HepG2 (cell line): ENCODE data around the gene PRR12.

Experiments
- CBX5 ChIP-seq: sonication (generic); formaldehyde crosslinking; IDR thresholded peaks from 2 replicates; pipeline ENCODE4 v1.4.0; 2020; ENCODE audit warnings: missing genetic modification reagents, borderline replicate concordance
- POLR2A ChIP-seq, 2 experiments: IDR thresholded peaks; 2 replicates each; pipeline ENCODE4 v1.6.1; 2011; ENCODE audit warnings: low read depth in 2 of 2, low read length in 2 of 2, mild to moderate bottlenecking in 1 of 2, moderate library complexity in 1 of 2; ENCODE audit not compliant: insufficient read depth in 1 of 2
- RXRA ChIP-seq: sonication (generic); formaldehyde crosslinking; IDR thresholded peaks from 2 replicates; pipeline ENCODE4 v1.5.1; 2020; ENCODE audit warnings: missing genetic modification reagents
- ZBTB26 ChIP-seq: IDR thresholded peaks from 2 replicates; pipeline ENCODE4 v1.6.1; 2016; ENCODE audit warnings: missing compliant biosample characterization, missing genetic modification reagents, borderline replicate concordance
- ZNF263 ChIP-seq: sonication (generic); formaldehyde crosslinking; IDR thresholded peaks from 2 replicates; pipeline ENCODE4 v1.4.0; 2020; ENCODE audit warnings: missing genetic modification reagents
- ZNF501 ChIP-seq: sonication (generic); formaldehyde crosslinking; IDR thresholded peaks from 2 replicates; pipeline ENCODE4 v1.5.1; 2020; ENCODE audit warnings: mild to moderate bottlenecking, moderate library complexity, missing genetic modification reagents
- ZNF564 ChIP-seq: sonication (generic); formaldehyde crosslinking; IDR thresholded peaks from 2 replicates; pipeline ENCODE4 v1.8.1; 2023; ENCODE audit warnings: mild to moderate bottlenecking, missing genetic modification reagents
- TF ChIP-seq, protein P1 (sequence below): sonication (generic); formaldehyde crosslinking; IDR thresholded peaks from 2 replicates; pipeline ENCODE4 v1.5.0; 2020; ENCODE audit warnings: mild to moderate bottlenecking, missing genetic modification reagents, moderate library complexity
- TF ChIP-seq, protein P2 (sequence below): sonication (generic); formaldehyde crosslinking; IDR thresholded peaks from 2 replicates; pipeline ENCODE4 v1.4.0; 2020; ENCODE audit warnings: missing genetic modification reagents

DNA sequence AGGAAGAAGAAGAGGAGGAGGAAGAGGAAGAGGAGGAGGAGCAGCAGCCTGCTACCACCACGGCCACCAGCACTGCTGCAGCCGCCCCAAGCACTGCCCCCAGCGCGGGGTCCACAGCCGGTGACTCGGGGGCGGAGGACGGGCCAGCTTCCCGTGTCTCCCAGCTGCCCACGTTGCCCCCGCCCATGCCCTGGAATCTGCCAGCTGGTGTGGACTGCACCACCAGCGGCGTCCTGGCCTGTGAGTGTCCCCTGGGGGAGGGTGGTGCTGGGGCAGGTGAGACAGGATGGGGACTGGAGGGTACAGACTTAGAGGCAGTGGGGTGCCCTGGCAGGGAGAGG is 62.5 kb downstream of the PRR12 start:
- TF ChIP-seq CBX5 (CRISPR knock-in tag) (no peak), ZNF263 (CRISPR knock-in tag) (no peak), RXRA (CRISPR knock-in tag) (no peak), POLR2A (IDR thresholded peaks at IDR 0.05; ENCODE audit: insufficient read depth in 1 of 2, low read depth in 2 of 2, low read length in 2 of 2) (no peak), ZNF564 (no peak), ZBTB26 (no peak), ZNF501 (CRISPR knock-in tag) (no peak)
- TF ChIP-seq, protein P1, sequence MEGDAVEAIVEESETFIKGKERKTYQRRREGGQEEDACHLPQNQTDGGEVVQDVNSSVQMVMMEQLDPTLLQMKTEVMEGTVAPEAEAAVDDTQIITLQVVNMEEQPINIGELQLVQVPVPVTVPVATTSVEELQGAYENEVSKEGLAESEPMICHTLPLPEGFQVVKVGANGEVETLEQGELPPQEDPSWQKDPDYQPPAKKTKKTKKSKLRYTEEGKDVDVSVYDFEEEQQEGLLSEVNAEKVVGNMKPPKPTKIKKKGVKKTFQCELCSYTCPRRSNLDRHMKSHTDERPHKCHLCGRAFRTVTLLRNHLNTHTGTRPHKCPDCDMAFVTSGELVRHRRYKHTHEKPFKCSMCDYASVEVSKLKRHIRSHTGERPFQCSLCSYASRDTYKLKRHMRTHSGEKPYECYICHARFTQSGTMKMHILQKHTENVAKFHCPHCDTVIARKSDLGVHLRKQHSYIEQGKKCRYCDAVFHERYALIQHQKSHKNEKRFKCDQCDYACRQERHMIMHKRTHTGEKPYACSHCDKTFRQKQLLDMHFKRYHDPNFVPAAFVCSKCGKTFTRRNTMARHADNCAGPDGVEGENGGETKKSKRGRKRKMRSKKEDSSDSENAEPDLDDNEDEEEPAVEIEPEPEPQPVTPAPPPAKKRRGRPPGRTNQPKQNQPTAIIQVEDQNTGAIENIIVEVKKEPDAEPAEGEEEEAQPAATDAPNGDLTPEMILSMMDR (CRISPR knock-in tag): no peak
- TF ChIP-seq, protein P2, sequence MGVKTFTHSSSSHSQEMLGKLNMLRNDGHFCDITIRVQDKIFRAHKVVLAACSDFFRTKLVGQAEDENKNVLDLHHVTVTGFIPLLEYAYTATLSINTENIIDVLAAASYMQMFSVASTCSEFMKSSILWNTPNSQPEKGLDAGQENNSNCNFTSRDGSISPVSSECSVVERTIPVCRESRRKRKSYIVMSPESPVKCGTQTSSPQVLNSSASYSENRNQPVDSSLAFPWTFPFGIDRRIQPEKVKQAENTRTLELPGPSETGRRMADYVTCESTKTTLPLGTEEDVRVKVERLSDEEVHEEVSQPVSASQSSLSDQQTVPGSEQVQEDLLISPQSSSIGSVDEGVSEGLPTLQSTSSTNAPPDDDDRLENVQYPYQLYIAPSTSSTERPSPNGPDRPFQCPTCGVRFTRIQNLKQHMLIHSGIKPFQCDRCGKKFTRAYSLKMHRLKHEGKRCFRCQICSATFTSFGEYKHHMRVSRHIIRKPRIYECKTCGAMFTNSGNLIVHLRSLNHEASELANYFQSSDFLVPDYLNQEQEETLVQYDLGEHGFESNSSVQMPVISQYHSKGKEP (CRISPR knock-in tag): no peak
